GM19351 (cell line): ENCODE data around the gene HGF.

ENCODE experiments used
- ATAC-seq: cut with Tn5 transposase; IDR thresholded peaks from one replicate; pipeline ENCODE4 v1.9.1; 2021; ENCODE audit warnings: mild to moderate bottlenecking, moderate library complexity; ENCODE audit not compliant: unreplicated experiment

HGF gene

DNA sequence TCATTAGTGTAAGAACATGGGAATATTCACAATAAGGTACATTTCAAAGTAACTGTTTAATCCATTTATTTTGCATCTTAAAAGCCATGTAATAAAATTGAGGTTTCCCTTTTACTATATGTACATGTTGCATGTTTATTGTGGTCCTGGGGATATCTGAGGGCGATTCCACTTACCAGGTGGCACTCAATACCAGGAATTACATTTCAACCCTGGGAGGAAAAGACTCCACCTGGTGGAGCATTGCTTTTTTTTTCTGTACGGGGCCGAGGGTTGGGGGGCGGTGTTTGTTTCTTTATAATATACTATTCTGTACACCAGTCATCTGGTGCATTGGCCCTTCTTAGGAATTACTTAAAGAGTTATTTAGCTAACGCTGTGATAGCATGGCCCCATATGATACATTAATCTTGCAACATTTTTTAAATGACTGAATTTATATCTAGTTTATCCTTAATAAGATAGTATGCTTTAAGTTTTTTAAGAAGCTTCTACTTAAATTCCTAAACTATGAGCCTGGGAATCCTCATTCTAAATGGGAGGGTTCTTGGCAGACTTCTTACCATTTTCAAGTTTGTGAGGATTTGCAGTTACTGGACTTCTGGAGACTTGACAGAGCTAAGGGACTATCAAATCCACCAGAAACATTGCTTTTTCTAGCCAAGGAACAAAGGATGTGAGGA is 7.2 kb upstream of the HGF start:
- no peak for ATAC-seq

DNA sequence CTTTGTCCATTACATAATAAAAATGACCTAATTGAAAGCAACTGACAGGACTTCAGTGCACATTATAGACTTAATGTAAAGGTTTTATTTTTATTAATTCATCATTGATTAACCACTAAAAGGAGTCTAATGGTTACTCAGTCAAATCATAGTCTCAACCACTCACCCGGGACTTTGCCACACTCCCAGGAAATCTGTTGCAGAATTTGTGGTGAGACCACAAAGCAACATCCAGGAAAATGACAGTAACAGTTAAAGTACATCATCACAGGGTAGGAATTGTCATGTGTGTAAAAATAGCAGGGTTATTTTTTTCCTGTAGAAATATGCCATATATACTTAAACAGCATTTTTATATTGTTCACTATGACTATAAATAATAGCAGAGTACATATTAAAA is 6.3 kb upstream of the HGF start:
- no peak for ATAC-seq

DNA sequence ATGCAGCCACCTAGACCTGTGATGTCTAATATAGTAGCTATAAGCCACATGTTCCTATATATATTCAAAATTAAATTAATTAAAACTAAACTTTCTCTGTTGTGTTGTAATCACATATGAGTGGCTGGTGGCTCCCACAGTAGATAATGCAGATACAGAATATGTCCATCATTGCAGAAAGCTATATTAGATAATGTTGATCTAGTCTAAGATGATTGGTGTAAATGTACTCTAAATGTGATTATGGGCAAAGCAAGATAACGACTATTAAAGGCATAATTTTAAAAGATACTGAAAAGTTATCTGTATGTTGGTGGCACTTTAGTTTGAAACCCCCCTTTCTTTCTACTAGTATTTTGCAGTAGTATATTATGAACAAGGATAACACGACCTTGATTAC is 5.7 kb upstream of the HGF start:
- ATAC-seq: no peak

DNA sequence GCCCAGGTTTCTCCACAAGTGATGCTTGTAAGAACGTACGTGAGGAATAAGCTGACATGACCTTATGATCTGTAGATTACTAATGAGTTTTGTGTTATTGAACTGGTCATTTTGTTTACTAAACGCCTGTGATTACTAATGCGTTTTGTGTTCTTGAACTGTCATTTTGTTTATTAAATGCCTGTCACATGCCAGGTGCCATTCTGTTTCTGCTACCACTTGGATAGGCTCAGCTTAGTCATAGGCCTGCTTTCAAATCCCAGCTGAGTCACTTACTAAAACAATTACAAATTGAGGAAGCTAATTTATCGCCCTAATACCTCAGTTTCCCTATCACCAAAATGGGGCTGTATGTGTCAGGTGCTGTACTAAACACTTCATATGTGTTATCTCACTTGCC is 4.7 kb upstream of the HGF start:
- no peak for ATAC-seq

DNA sequence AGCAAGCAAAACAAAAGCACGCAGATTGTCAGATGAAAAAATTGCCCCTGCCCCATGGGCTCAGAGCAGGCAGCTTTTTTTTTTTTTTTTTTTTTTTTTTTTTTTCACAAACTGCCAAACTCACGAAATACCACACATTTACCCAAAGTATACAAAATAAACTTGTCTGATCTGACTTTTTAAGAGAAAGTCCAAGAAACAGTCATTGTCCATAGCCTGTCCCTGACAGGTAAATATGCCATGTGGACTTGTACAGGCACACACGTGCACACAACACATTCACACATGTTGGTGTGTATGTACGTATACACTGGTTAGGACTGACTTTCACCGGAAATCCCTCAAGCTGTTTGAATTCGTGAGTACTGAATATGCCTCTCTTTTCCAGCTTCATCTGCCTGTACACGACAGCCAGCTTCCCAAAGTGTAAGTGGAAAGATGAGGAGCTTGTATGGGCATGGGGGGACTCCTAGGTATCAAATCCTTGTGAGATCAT is 929 bp upstream of the HGF start:
- no peak for ATAC-seq

DNA sequence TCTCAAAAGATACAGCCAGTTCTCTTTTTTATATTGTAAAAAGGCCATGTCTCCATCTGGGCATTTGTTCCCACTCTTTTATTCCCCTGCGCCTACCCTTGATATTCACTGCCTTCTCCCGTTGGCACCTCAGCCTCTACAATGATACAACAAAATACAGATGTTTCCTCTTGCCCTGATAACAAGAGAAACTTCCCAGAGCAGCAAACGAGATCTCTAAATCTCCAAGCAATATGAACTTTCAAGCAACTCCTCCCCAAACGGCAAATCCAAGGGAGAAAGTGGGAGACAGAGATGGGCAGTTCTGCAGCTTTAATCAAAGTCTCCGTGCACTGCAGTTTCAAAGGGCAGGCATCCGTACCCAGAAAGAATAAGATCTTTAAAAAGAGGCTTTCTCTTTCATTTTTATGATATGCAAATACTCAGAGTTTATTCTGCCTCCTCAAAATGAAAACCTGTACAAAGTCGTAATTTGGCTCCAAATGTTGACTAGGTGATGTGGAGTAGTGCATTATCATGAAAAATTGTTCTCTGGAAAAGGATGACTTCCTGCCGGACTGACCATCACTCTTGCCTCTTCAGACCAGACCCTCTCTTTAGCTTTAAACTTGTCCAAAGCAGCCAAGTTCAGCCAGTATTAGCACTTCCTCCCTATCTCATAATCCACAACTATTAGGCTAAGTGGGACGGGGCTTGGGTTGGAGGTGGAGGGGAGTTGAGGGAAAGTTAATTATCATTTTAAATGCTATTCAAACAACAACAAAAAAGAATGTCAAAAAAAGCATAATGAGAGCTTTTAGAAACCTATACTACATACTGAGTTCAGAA is 682 bp downstream of the HGF start:
- no peak for ATAC-seq

DNA sequence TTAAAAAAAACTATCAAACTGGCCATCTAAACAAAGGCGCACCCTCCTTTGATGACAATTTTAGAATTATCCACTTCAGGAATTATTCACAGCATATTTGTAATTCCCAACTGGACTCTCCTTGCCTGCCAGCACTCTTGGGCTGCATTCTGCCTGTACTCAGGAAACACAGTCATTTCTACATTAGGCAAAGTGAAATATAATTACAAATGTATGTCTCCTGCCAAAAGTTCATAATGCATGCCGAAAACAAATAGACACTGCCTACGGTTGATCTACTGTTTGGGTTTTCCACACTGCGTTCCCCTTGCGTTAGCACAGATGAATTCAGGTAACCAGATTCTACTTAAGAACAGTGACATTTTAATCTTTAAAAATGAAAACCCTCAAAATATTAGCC is 1.9 kb downstream of the HGF start:
- no peak for ATAC-seq

DNA sequence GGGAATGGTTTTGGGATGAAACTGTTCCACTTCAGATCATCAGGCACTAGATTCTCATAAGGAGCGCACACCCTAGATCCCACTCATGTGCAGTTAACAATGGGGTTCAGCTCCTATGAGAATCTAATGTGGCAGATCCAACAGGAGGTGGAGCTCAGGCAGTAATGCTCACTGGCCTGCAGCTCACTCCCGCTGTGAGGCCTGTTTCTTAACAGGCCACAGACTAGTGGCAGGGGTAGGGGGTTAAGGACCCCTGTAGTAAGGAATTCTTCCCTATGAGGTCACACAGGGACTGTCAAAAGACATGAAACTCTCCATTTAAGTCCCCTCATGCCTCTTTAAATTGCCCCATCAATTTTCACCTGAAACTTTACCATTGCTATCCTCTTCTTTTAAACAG is 8.0 kb downstream of the HGF start:
- ATAC-seq: no peak

DNA sequence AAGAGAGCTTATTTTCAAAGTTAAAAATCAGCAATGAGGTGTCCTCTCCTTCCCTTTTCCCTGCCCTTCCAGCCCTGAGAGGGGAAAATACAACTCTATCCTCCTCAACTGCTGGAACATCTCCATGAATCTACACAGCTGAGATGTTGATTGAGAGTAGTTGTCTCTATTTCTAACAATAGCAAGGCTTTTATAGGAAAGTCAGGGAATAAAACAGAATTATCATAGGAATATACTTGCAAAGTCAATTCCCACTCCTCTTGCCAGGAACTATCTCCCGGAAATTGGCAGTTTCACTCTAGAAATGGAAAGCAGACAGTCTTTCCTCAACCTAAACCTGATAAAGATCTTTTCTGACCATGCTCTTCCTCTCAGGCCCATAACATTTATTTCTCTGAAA is 8.8 kb downstream of the HGF start:
- ATAC-seq: no peak

DNA sequence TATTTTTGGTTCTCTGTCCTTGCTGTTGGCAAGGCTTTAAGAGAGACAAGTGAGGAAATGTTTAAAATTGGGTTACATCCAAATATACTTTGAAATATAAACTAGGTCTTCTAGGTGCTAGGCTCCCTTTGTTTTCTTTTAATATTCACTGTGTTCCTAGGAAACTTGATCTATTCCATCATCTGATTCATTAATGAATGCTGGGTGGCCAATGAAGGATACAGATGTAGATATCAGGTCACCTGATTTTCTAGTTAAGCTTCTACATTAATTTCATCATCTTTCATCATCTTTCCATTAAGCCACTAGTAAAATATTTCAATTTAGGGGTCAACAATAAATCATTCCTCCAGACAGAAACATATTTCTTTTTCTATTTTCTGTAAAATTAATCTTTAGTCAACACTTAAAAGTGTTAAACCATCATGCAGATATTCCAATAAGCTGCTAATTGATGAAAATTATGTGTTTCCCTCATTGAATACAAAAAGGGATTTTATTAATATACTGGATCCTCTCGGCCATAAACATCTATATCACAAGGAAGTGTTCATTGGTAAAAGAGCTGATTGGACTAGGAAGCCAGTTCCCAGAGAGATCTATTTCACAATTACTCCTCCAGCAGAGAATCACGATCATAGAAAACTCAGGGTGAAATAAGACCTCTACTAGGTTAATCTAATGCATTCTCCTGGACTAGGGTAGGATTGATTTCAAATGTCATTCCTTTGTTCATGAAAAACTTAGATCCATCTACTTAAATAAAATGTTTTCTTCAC is 14.7 kb downstream of the HGF start:
- ATAC-seq: no peak

DNA sequence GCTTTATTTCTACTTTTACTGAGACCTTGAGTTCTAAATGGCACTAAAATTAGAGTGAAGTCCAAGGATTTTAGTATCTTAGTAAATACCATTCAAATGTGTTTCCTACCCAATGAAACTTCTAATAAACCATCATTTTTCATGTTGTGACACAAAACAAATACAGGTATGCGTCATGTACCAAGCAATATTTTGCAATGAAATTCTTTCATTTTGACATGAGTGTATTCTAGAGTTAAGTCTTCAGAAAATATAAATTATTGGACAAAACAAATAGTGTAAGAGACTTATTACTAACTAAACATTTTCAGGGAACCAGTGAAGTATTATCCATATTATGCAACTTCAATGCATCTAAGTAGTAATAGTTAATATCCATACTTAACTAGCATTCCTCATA is 16.5 kb downstream of the HGF start:
- ATAC-seq: no peak

DNA sequence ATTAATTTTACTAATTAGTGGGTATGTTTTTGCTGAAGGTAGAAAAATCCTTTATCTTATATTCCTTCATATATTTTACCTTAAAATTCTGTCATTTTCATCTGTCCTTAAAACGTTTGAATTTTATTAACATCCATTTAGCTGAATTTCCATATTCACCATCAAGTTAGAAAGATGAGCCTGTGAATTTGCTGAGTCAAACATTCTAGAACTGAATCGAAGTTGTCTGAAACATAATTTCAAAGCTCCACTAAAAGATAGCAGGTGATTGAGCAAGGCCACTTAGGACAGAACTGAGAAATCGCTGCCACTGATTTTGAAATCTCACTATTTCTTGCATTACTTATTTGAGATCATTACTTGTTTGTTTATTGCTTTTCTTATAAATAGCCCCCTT is 17.5 kb downstream of the HGF start:
- no peak for ATAC-seq

DNA sequence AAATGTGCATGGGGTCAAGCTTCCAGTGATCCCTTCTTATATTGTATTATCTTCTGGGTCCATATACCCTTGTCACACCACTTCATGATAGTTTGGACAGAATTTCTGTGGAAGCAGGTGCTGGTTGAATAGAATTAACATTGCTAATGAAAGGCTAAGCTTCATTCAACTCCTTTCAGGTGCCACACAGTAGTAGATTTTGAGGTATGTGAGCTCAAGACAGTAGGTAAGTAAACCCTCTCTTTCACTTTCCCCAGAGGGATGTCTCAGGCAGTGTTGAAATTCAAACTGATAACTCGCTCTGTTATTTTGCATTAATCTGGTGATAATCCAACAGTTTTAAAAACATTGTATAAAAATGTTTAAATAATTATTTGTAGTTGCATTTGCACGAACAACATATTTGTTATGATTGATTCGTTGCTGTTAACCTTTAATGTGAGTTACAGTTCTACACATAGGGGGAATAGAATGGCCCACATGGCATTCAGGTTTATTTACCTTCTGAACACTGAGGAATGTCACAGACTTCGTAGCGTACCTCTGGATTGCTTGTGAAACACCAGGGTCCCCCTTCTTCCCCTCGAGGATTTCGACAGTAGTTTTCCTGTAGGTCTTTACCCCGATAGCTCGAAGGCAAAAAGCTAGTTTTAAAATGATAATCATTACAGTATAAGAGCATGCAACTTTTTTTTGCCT is 18.1 kb downstream of the HGF start:
- no peak for ATAC-seq

DNA sequence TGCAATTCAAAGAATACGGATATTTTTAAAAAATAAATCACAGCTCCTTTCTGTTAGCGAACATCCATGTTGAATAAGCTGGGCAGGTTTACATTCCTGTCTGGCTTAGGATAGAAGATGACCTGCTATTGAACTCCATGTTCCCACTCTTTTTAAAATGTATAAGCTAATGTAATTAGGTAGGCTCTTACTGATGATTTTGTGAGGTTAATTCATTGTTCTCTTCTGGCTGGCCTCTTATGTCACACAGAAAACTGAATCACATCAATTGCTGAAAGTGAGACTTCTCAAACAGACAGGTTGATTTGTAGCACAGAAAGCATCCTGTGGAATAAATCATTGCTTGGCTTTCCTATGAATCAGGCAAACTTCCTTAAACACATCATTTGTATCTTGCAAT is 24.2 kb downstream of the HGF start:
- ATAC-seq: no peak

DNA sequence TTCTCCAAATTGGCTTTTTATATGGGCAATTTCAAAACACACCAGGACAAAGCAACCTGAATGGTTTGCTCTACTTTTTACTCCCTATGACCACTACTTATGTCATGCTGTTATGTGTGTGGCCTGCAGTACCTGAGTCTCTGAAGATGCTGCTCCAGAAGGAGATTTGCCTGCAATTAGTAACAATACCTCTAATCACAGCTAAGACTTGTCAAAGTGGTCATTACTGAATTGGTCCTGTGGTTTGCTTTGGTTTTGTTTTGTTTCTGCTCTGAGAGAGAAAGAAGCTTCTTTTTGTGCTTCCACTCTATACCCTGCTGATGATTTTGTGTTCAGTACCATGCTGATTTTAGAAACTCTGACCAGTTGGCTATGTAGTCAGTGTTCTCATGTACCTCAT is 25.5 kb downstream of the HGF start:
- no peak for ATAC-seq

DNA sequence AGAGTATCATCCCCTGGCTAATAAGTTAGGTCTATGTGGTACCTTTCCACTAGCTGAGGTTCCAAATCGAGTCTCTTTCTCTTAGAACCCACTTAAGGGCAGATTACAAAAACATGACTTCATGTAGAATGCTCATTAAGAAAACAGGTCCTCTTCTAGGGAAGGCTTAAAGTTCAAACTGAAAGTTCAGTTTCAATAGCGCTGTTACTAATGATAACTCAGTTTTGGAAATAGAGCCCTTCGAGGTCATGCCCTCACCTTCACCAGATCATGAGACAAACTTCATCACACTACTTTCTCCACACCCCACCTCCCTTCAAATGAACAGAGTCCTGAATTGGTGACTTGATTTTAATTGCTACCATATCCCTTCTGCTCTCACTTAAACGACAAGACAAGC is 26.2 kb downstream of the HGF start:
- no peak for ATAC-seq

DNA sequence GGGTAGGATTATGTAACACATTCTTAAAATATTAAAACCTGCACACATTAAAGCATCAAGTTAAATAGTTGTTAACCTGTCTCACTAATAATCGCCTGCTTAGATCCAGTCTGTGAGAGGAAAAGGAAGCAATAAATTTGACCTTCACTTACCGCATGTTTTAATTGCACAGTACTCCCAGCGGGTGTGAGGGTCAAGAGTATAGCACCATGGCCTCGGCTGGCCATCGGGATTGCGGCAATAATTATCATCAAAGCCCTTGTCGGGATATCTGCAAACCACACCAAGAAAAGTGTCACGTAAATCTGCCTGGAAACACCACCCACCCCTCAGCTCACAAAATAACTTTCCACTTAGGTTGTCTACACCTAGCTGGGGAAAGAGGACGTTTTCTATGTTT is 26.6 kb downstream of the HGF start:
- ATAC-seq: no peak

DNA sequence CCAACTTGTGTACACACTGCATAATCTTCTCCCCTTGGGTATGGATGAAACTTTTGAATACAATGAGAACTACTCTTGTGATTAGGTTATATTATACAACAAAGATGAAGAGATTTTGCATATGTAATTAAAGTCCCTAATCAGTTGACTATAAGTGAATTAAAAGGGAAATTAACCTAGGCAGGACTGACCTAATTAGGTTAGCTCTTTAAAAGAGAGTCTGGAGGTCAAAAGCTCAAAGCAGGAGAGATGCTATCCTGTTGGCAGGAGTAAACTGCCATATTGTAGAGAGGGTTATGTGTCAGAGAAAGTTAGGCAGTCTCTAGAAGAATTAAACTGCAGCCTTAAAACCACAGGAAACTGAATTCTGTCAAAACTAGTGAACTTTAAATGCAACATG is 29.4 kb downstream of the HGF start:
- ATAC-seq: no peak

DNA sequence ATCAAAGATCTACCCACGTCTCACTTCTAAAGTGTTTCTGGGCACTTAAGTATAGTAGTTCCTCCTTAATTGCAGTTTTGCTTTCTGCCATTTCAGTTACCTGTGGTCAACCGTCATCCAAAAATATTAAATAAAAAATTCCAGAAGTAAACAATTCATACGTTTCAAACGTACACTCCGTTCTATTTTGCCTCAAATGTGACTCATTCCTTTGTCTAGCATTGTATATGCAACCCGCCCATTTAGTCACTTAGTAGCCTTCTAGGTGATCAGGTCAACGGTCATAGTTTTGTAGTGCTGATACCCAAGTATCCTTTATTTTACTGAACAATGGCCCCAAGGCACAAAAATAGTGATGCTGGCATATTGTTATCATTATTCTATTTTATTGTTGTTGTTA is 33.8 kb downstream of the HGF start:
- ATAC-seq: no peak

DNA sequence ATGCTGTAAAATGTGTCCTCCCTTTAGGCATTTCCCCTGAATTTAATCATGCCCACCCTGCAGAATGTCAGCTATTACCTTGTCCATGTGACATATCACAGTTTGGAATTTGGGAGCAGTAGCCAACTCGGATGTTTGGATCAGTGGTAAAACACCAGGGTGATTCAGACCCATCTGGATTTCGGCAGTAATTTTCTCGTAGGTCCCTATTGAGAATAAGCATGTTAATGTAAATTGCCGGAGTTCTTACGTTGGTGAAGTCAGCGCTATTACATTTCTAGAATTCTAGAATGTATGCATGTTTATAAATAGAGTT is 44.1 kb downstream of the HGF start:
- no peak for ATAC-seq
